Fibroblast of mammary gland (primary cell): ENCODE measurements around the gene KAT7.

Experiments
- DNase-seq: peaks from one replicate; pipeline ENCODE4 v3.0.0-alpha.2; 2010; ENCODE audit warnings: low read depth
- H3K4me3 ChIP-seq: 2 replicates; pipeline ENCODE4 v1.5.1; 2011; ENCODE audit warnings: low read depth, mild to moderate bottlenecking, low read length, moderate library complexity; ENCODE audit not compliant: control insufficient read depth
- CTCF ChIP-seq: conservative IDR thresholded peaks from 2 replicates; pipeline ENCODE4 v1.5.1; 2011; ENCODE audit warnings: low read depth, low read length, inconsistent platforms; ENCODE audit not compliant: control insufficient read depth, insufficient read depth

KAT7 gene

GRCh38 chr17:49874911-49875310 lies 86.4 kb downstream of the KAT7 start:
- H3K4me3 ChIP-seq, result no peak overlapping the region
- DNase-seq, result no peak
- TF ChIP-seq CTCF, result no peak

GRCh38 chr17:49875685-49876084 lies 87.2 kb downstream of the KAT7 start:
- no peak overlapping the region for H3K4me3 ChIP-seq
- no peak for TF ChIP-seq CTCF
- no peak for DNase-seq

GRCh38 chr17:49878931-49879904 lies 90.7 kb downstream of the KAT7 start:
- no peak overlapping the region for H3K4me3 ChIP-seq
- no peak for TF ChIP-seq CTCF
- DNase-seq, result no peak

DNA sequence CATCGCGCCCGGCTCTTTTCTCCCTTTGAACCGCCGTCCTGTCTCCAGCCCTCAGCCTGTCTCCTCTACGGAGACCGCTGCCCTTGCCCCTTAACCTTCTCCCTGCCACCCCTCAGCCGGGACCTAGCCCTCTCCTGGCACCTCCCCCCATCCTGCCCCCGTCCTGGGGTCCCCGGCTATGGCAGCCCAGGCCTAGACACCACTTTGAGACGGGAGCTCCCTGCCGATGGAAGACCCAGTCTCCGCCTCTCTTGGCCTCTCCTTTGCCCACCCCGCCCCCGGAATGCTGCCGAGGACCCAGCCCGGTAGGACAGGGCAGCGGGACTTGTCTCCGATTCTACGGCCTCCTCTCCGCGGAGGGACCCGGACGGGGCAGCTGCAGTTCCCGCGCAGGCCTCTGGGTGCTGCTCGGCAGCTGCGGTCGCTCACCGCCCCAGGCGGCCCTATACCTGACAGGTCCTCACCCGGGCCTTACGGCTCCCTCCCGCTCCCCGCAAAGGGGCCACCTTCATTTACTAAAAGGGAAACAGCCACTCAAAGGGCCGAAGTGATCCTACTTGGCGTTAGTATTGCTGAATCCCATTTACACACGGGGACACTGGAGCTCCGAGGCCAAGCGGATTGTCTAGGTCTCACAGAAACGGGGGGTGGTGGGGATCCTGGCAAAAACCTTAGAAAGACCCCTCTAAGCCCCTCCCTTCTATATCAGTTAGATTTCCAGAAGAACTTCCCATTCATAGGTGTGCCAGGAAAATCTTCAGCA lies 92.0 kb downstream of the KAT7 start:
- H3K4me3 ChIP-seq, result no peak overlapping the region
- DNase-seq, result peak; percentile 50
- TF ChIP-seq CTCF, result peak; percentile 81

DNA sequence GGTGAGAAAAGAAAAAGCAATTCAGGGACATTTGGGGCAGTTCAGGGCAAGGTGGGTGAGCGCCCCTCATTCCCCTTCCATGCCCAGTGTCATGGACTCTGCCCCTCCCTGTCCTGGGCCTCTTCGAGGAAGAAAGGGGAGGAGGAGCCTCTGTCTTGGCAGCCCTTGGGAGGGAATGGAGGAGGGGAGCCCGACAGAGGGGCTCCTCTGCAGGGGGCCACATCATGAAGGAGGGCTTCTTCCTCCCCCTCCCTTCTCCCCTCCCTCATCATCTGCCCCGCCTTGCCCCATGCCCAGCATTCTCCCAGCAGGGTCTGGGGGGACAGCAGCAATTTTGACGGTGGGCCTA lies 92.5 kb downstream of the KAT7 start:
- no peak overlapping the region for H3K4me3 ChIP-seq
- no peak for DNase-seq
- no peak for TF ChIP-seq CTCF

DNA sequence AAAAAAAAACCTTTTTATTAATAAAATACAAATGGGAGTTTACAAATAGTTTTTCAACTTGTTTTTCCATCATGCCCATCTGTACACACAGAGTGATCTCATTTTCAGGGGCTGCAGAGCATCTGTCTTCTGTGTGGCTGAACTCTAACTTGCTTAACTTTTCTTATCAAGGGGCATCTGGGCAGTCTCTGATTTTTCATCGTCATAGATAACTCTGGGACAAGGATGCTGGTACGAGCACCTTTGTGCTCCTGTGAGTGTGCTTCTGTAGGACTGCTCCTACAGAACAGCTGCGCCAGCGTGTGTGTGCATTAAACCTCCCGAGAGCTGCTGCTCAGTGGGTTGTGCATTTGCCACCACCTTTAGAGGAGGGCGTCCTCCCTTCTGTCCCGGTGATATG lies 94.0 kb downstream of the KAT7 start:
- no peak overlapping the region for H3K4me3 ChIP-seq
- TF ChIP-seq CTCF, result no peak
- DNase-seq, result no peak
